ENCODE measurements around the gene TMEM132E.

GRCh38 chr17:34532281-34533065, 46.9 kb upstream of the TMEM132E start:
- no peak for TF ChIP-seq EZH2phosphoT487 (IDR thresholded peaks at IDR 0.05; ENCODE audit: insufficient read depth, low read depth)
- no peak for TF ChIP-seq EZH2 (IDR thresholded peaks at IDR 0.05; ENCODE audit: insufficient read depth, poor library complexity, severe bottlenecking)
